SK-N-SH treated with all-trans-retinoic acid at 6 μM for 48 hours (cell line): ENCODE data around the gene C1R.
A peak's percentile ranks its signal among the peaks of the same experiment; 100 is the strongest.

Source experiments
- ATAC-seq: fragments of 200-7000 bp; cut with Tn5 transposase; 3 replicates; pipeline ENCODE4 v1.9.1; 2020; ENCODE audit warnings: mild to moderate bottlenecking, moderate library complexity
- ARNTL ChIP-seq: fragments of 450-650 bp; formaldehyde crosslinking; IDR thresholded peaks from 2 replicates; pipeline ENCODE4 v1.5.0; 2020; ENCODE audit warnings: low read depth, mild to moderate bottlenecking, moderate library complexity, borderline replicate concordance
- BACH2 ChIP-seq: fragments of 250-450 bp; sonication (Bioruptor Pico); IDR thresholded peaks from 2 replicates; pipeline ENCODE4 v1.9.0; 2021; ENCODE audit warnings: mild to moderate bottlenecking, borderline replicate concordance
- CSDC2 ChIP-seq: fragments of 250-450 bp; sonication (Bioruptor Pico); IDR thresholded peaks from 2 replicates; pipeline ENCODE4 v1.5.0; 2020; ENCODE audit warnings: mild to moderate bottlenecking, moderate library complexity
- ESRRG ChIP-seq: fragments of 250-450 bp; sonication (Bioruptor Pico); IDR thresholded peaks from 2 replicates; pipeline ENCODE4 v1.6.1; 2021; ENCODE audit warnings: mild to moderate bottlenecking
- GLIS3 ChIP-seq: fragments of 250-450 bp; sonication (Bioruptor Pico); IDR thresholded peaks from 2 replicates; pipeline ENCODE4 v1.5.0; 2020; ENCODE audit warnings: mild to moderate bottlenecking, moderate library complexity
- ISL1 ChIP-seq: fragments of 250-450 bp; sonication (Bioruptor Pico); IDR thresholded peaks from 2 replicates; pipeline ENCODE4 v2.1.2; 2022; ENCODE audit warnings: mild to moderate bottlenecking, moderate library complexity
- OSR1 ChIP-seq: fragments of 250-450 bp; sonication (Bioruptor Pico); IDR thresholded peaks from 2 replicates; pipeline ENCODE4 v1.8.0; 2022; ENCODE audit warnings: moderate library complexity, mild to moderate bottlenecking, inconsistent platforms
- PATZ1 ChIP-seq: fragments of 250-450 bp; sonication (Bioruptor Pico); IDR thresholded peaks from 2 replicates; pipeline ENCODE4 v1.8.0; 2020; ENCODE audit warnings: mild to moderate bottlenecking, moderate library complexity, borderline replicate concordance
- POU6F1 ChIP-seq: fragments of 250-450 bp; sonication (Bioruptor Pico); IDR thresholded peaks from 2 replicates; pipeline ENCODE4 v1.8.0; 2021; ENCODE audit warnings: low read depth, mild to moderate bottlenecking, moderate library complexity, borderline replicate concordance
- RARB ChIP-seq: fragments of 250-450 bp; sonication (Bioruptor Pico); IDR thresholded peaks from 2 replicates; pipeline ENCODE4 v1.8.0; 2021; ENCODE audit warnings: mild to moderate bottlenecking, moderate library complexity
- SNAI2 ChIP-seq: fragments of 250-450 bp; sonication (Bioruptor Pico); IDR thresholded peaks from 2 replicates; pipeline ENCODE4 v1.5.0; 2020; ENCODE audit warnings: mild to moderate bottlenecking, moderate library complexity
- TCF4 ChIP-seq: fragments of 250-450 bp; sonication (Bioruptor Pico); IDR thresholded peaks from 2 replicates; pipeline ENCODE4 v1.8.0; 2021; ENCODE audit warnings: mild to moderate bottlenecking, moderate library complexity, borderline replicate concordance
- TOX ChIP-seq: fragments of 250-450 bp; sonication (Bioruptor Pico); IDR thresholded peaks from 2 replicates; pipeline ENCODE4 v1.8.0; 2021; ENCODE audit warnings: mild to moderate bottlenecking, moderate library complexity, borderline replicate concordance
- TSHZ2 ChIP-seq: fragments of 250-450 bp; sonication (Bioruptor Pico); IDR thresholded peaks from 2 replicates; pipeline ENCODE4 v1.5.0; 2020; ENCODE audit warnings: mild to moderate bottlenecking, moderate library complexity
- ZC3H10 ChIP-seq: fragments of 250-450 bp; sonication (Bioruptor Pico); IDR thresholded peaks from 2 replicates; pipeline ENCODE4 v1.5.1; 2021; ENCODE audit warnings: mild to moderate bottlenecking, moderate library complexity
- ZFP30 ChIP-seq: fragments of 450-650 bp; formaldehyde crosslinking; IDR thresholded peaks from 2 replicates; pipeline ENCODE4 v1.5.0; 2022; ENCODE audit warnings: mild to moderate bottlenecking, moderate library complexity
- ZNF565 ChIP-seq: fragments of 450-650 bp; formaldehyde crosslinking; conservative IDR thresholded peaks from 2 replicates; pipeline ENCODE4 v1.5.0; 2020; ENCODE audit warnings: low read depth, mild to moderate bottlenecking, moderate library complexity
- ZNF70 ChIP-seq: fragments of 450-650 bp; formaldehyde crosslinking; IDR thresholded peaks from 2 replicates; pipeline ENCODE4 v1.5.0; 2020; ENCODE audit warnings: mild to moderate bottlenecking, moderate library complexity
- ZNF8 ChIP-seq: fragments of 450-650 bp; formaldehyde crosslinking; IDR thresholded peaks from 2 replicates; pipeline ENCODE4 v1.5.0; 2020; ENCODE audit warnings: mild to moderate bottlenecking, moderate library complexity
- TF ChIP-seq, protein P1 (sequence below): fragments of 250-450 bp; sonication (Bioruptor Pico); IDR thresholded peaks from 2 replicates; pipeline ENCODE4 v1.5.1; 2021; ENCODE audit warnings: mild to moderate bottlenecking, moderate library complexity
- TF ChIP-seq, protein P2 (sequence below): fragments of 250-450 bp; sonication (Bioruptor Pico); IDR thresholded peaks from 2 replicates; pipeline ENCODE4 v1.5.1; 2020; ENCODE audit warnings: low read depth, mild to moderate bottlenecking, moderate library complexity

C1R gene

DNA sequence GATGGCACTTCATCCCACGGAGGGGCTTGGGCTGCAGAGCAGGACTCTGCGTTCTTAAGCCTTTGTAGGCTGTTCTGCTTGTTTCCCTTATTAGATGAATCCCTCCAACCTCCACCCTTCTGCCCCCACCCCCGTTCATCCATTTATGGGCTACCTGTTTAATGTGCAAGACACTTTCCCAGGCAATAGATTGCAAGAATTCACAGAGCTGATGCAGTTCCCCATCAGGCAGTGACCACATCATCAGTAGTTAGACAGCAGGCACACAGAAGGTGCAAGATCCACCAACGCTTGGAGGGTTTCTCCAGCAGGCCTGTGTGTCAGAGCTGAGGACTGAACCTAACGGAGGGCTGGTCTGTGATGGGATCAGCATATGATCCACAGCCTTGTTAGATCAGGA is 1.2 kb upstream of the C1R start:
- TF ChIP-seq GLIS3 (CRISPR knock-in tag) = no peak
- TF ChIP-seq BACH2 (CRISPR knock-in tag) = no peak
- no peak for TF ChIP-seq ZNF8 (CRISPR knock-in tag)
- TF ChIP-seq ZNF70 = no peak
- no peak for TF ChIP-seq TCF4 (CRISPR knock-in tag)
- TF ChIP-seq TSHZ2 = no peak
- no peak for TF ChIP-seq ZNF565
- TF ChIP-seq ZC3H10 = no peak
- TF ChIP-seq POU6F1 (CRISPR knock-in tag) = no peak
- TF ChIP-seq OSR1 = no peak
- no peak for TF ChIP-seq ARNTL (CRISPR knock-in tag)
- TF ChIP-seq PATZ1 = no peak
- TF ChIP-seq ISL1 (CRISPR knock-in tag) = no peak
- TF ChIP-seq, protein P1, sequence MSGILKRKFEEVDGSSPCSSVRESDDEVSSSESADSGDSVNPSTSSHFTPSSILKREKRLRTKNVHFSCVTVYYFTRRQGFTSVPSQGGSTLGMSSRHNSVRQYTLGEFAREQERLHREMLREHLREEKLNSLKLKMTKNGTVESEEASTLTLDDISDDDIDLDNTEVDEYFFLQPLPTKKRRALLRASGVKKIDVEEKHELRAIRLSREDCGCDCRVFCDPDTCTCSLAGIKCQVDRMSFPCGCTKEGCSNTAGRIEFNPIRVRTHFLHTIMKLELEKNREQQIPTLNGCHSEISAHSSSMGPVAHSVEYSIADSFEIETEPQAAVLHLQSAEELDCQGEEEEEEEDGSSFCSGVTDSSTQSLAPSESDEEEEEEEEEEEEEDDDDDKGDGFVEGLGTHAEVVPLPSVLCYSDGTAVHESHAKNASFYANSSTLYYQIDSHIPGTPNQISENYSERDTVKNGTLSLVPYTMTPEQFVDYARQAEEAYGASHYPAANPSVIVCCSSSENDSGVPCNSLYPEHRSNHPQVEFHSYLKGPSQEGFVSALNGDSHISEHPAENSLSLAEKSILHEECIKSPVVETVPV (CRISPR knock-in tag) = no peak
- TF ChIP-seq TOX (CRISPR knock-in tag) = no peak
- TF ChIP-seq SNAI2 = no peak
- TF ChIP-seq RARB (CRISPR knock-in tag) = no peak
- TF ChIP-seq, protein P2, sequence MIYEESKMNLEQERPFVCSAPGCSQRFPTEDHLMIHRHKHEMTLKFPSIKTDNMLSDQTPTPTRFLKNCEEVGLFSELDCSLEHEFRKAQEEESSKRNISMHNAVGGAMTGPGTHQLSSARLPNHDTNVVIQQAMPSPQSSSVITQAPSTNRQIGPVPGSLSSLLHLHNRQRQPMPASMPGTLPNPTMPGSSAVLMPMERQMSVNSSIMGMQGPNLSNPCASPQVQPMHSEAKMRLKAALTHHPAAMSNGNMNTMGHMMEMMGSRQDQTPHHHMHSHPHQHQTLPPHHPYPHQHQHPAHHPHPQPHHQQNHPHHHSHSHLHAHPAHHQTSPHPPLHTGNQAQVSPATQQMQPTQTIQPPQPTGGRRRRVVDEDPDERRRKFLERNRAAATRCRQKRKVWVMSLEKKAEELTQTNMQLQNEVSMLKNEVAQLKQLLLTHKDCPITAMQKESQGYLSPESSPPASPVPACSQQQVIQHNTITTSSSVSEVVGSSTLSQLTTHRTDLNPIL (CRISPR knock-in tag) = no peak
- no peak for ATAC-seq

- TF ChIP-seq, protein P2 (CRISPR knock-in tag) = no peak
- TF ChIP-seq ESRRG (CRISPR knock-in tag) (no peak), ZFP30 (CRISPR knock-in tag) (no peak), TSHZ2 (no peak), CSDC2 (CRISPR knock-in tag) (no peak), OSR1 (no peak)
- ATAC-seq = peak; percentile 7; the same call in 2 of the 3 replicates
Measured at GRCh38 chr12:7092986-7093460, 778 bp upstream of the C1R start.
